Mesenchymal stem cell (in vitro differentiated cells and primary cell): ENCODE measurements around the gene KCNH1.

Experiments
- DNase-seq: peaks from one replicate; pipeline ENCODE4 v3.0.0-alpha.2; 2013
- H2AFZ ChIP-seq: one replicate; pipeline ENCODE4 v1.6.1; 2013; ENCODE audit warnings: low read depth, mild to moderate bottlenecking, control low read depth, inconsistent platforms, low read length, moderate library complexity
- H2AK5ac ChIP-seq: 2 replicates; pipeline ENCODE4 v1.6.1; 2013; ENCODE audit warnings: low read length, moderate library complexity, mild to moderate bottlenecking, inconsistent platforms; ENCODE audit not compliant: severe bottlenecking
- H2BK120ac ChIP-seq: one replicate; pipeline ENCODE4 v1.6.1; 2013; ENCODE audit warnings: low read depth, mild to moderate bottlenecking, inconsistent platforms, low read length, moderate library complexity
- H2BK12ac ChIP-seq, 2 experiments: one replicate each; pipeline ENCODE4 v1.6.1; 2013; ENCODE audit warnings: inconsistent platforms in 2 of 2, low read length in 2 of 2, mild to moderate bottlenecking in 2 of 2, moderate library complexity in 2 of 2, control low read depth in 1 of 2
- H2BK15ac ChIP-seq: one replicate; pipeline ENCODE4 v1.6.1; 2013; ENCODE audit warnings: mild to moderate bottlenecking, low read depth, inconsistent platforms; ENCODE audit not compliant: poor library complexity, severe bottlenecking
- H2BK5ac ChIP-seq: 2 replicates; pipeline ENCODE4 v1.6.1; 2013; ENCODE audit warnings: low read depth, mild to moderate bottlenecking, low read length, control low read depth, inconsistent platforms; ENCODE audit not compliant: poor library complexity, severe bottlenecking
- H3K14ac ChIP-seq, 2 experiments: one replicate each; pipeline ENCODE4 v1.6.1; 2013; ENCODE audit warnings: inconsistent platforms in 2 of 2, low read length in 2 of 2, control low read depth in 1 of 2, mild to moderate bottlenecking in 1 of 2, moderate library complexity in 1 of 2
- H3K18ac ChIP-seq, 2 experiments: one replicate each; pipeline ENCODE4 v1.6.1; 2013; ENCODE audit warnings: inconsistent platforms in 2 of 2, low read length in 2 of 2, control low read depth in 1 of 2, low read depth in 1 of 2, mild to moderate bottlenecking in 1 of 2
- H3K23ac ChIP-seq, 2 experiments: one replicate each; pipeline ENCODE4 v1.6.1; 2013; ENCODE audit warnings: inconsistent platforms in 2 of 2, low read length in 2 of 2, mild to moderate bottlenecking in 2 of 2, moderate library complexity in 2 of 2, control low read depth in 1 of 2
- H3K27ac ChIP-seq: 2 replicates; pipeline ENCODE4 v1.5.1; 2013; ENCODE audit warnings: mild to moderate bottlenecking, moderate library complexity, low read length, control low read depth, inconsistent platforms; ENCODE audit not compliant: poor library complexity, severe bottlenecking
- H3K27me3 ChIP-seq, 2 experiments: 2 replicates each; pipeline versions ENCODE4 v1.6.1 to v1.7.0; 2013; ENCODE audit warnings: low read length in 2 of 2, mild to moderate bottlenecking in 2 of 2, moderate library complexity in 2 of 2, control low read depth in 1 of 2, inconsistent platforms in 1 of 2; ENCODE audit not compliant: control insufficient read depth in 1 of 2, insufficient read depth in 1 of 2
- H3K36me3 ChIP-seq, 2 experiments: 2 replicates each; pipeline versions ENCODE4 v1.6.1 to v1.7.0; 2013; ENCODE audit warnings: low read length in 2 of 2, control low read depth in 1 of 2, inconsistent platforms in 1 of 2, low read depth in 1 of 2, mild to moderate bottlenecking in 1 of 2; ENCODE audit not compliant: insufficient read depth in 2 of 2, control insufficient read depth in 1 of 2
- H3K4ac ChIP-seq, 2 experiments: one replicate each; pipeline ENCODE4 v1.6.1; 2013; ENCODE audit warnings: inconsistent platforms in 2 of 2, low read length in 2 of 2, mild to moderate bottlenecking in 2 of 2, moderate library complexity in 2 of 2, control low read depth in 1 of 2, low read depth in 1 of 2
- H3K4me1 ChIP-seq: 2 replicates; pipeline ENCODE4 v1.6.1; 2013; ENCODE audit warnings: low read depth, low read length, control low read depth; ENCODE audit not compliant: control insufficient read depth, insufficient read depth
- H3K4me2 ChIP-seq: 2 replicates; pipeline ENCODE4 v1.6.1; 2013; ENCODE audit warnings: low read length, mild to moderate bottlenecking, inconsistent platforms; ENCODE audit not compliant: poor library complexity, severe bottlenecking
- H3K4me3 ChIP-seq, 2 experiments: 2 replicates each; pipeline versions ENCODE4 v1.5.1 to v1.7.0; 2013; ENCODE audit warnings: low read length in 2 of 2, mild to moderate bottlenecking in 2 of 2, control low read depth in 1 of 2, low read depth in 1 of 2; ENCODE audit not compliant: insufficient read depth in 1 of 2
- H3K79me1 ChIP-seq: replicated peaks from 2 replicates; pipeline ENCODE4 v1.6.1; 2013; ENCODE audit warnings: mild to moderate bottlenecking, control low read depth, low read length, inconsistent platforms; ENCODE audit not compliant: poor library complexity, severe bottlenecking
- H3K9ac ChIP-seq: 2 replicates; pipeline ENCODE4 v1.7.0; 2013; ENCODE audit warnings: mild to moderate bottlenecking, low read length, moderate library complexity
- H3K9me3 ChIP-seq: 2 replicates; pipeline ENCODE4 v1.7.0; 2013; ENCODE audit warnings: mild to moderate bottlenecking, low read length; ENCODE audit not compliant: control insufficient read depth
- H4K8ac ChIP-seq: one replicate; pipeline ENCODE4 v1.6.1; 2013; ENCODE audit warnings: inconsistent platforms, mild to moderate bottlenecking, low read length, moderate library complexity
- H4K91ac ChIP-seq: one replicate; pipeline ENCODE4 v1.6.1; 2013; ENCODE audit warnings: mild to moderate bottlenecking, low read length, inconsistent platforms
- WGBS: methylation state at CpG from one replicate; pipeline ENCODE4 v1.1.7; 2013; ENCODE audit warnings: mixed read lengths; 5-methylcytosine and 5-hydroxymethylcytosine counted together

The KCNH1 gene

GRCh38 chr1:211101481-211101880 is 32.5 kb downstream of the KCNH1 start:
- 70% methylated on average over 2 of the region's 2 CpGs for WGBS
- H3K18ac ChIP-seq, result no peak overlapping the region

GRCh38 chr1:211099393-211099792 is 34.6 kb downstream of the KCNH1 start:
- H3K27me3 ChIP-seq, result no peaks in the 10 kb centered on the region
- H3K14ac ChIP-seq, result no peak overlapping the region
- H3K23ac ChIP-seq, result no peak overlapping the region
- no peak overlapping the region for H3K27ac ChIP-seq
- H2BK12ac ChIP-seq, result no peak overlapping the region
- DNase-seq, result no peak
- H4K8ac ChIP-seq, result no peak overlapping the region
- no peak overlapping the region for H3K9ac ChIP-seq
- H3K18ac ChIP-seq, result no peak overlapping the region
- no peak overlapping the region for H2BK5ac ChIP-seq
- no peak overlapping the region for H2BK120ac ChIP-seq
- H3K9me3 ChIP-seq, result no peaks in the 10 kb centered on the region
- 85% methylated on average over 5 of the region's 5 CpGs for WGBS
- H3K4me1 ChIP-seq, result no peaks in the 10 kb centered on the region
- no peak overlapping the region for H3K4me3 ChIP-seq
- no peak overlapping the region for H3K4me2 ChIP-seq
- H2BK15ac ChIP-seq, result no peak overlapping the region
- no peak overlapping the region for H3K4ac ChIP-seq
- H2AK5ac ChIP-seq, result no peak overlapping the region
- no peak overlapping the region for H4K91ac ChIP-seq
- H2AFZ ChIP-seq, result no peak overlapping the region
- H3K79me1 ChIP-seq, result peaks cover 2% of the 10 kb centered on the region
- H3K36me3 ChIP-seq, result peaks cover 0 to 5% of the 10 kb centered on the region in 2 experiments

More at GRCh38 chr1:211101481-211101880, 32.5 kb downstream of the KCNH1 start:
- H3K79me1 ChIP-seq, result peaks cover 2% of the 10 kb centered on the region
- no peak overlapping the region for H3K4me2 ChIP-seq
- no peak overlapping the region for H2BK120ac ChIP-seq
- H3K4ac ChIP-seq, result no peak overlapping the region
- H2AK5ac ChIP-seq, result no peak overlapping the region
- H3K36me3 ChIP-seq, result peaks cover 0 to 5% of the 10 kb centered on the region in 2 experiments
- no peaks in the 10 kb centered on the region for H3K9me3 ChIP-seq
- H3K27ac ChIP-seq, result no peak overlapping the region
- H4K8ac ChIP-seq, result no peak overlapping the region
- no peak overlapping the region for H3K4me3 ChIP-seq
- H3K9ac ChIP-seq, result no peak overlapping the region
- H2AFZ ChIP-seq, result no peak overlapping the region
- H3K23ac ChIP-seq, result no peak overlapping the region
- no peaks in the 10 kb centered on the region for H3K4me1 ChIP-seq
- H2BK5ac ChIP-seq, result no peak overlapping the region
- no peak for DNase-seq
- no peak overlapping the region for H4K91ac ChIP-seq
- H3K14ac ChIP-seq, result no peak overlapping the region
- H2BK15ac ChIP-seq, result no peak overlapping the region
- H2BK12ac ChIP-seq, result no peak overlapping the region
- no peaks in the 10 kb centered on the region for H3K27me3 ChIP-seq

- Histone ChIP-seq H4K91ac (no peak overlapping the region), H2BK5ac (no peak overlapping the region), H3K27ac (no peak overlapping the region), H2BK12ac (no peak overlapping the region), H4K8ac (no peak overlapping the region), H3K9me3 (no peaks in the 10 kb centered on the region), H2BK15ac (no peak overlapping the region), H3K23ac (no peak overlapping the region), H3K79me1 (peaks cover 2% of the 10 kb centered on the region), H3K27me3 (no peaks in the 10 kb centered on the region), H2AK5ac (no peak overlapping the region), H2AFZ (no peak overlapping the region), H3K18ac (no peak overlapping the region), H3K4me2 (no peak overlapping the region), H3K9ac (no peak overlapping the region), H3K14ac (no peak overlapping the region), H3K4ac (no peak overlapping the region), H2BK120ac (no peak overlapping the region), H3K4me1 (no peaks in the 10 kb centered on the region), H3K36me3 (no peaks in the 10 kb centered on the region), H3K4me3 (no peak overlapping the region)
- 98% methylated on average over 2 of the region's 2 CpGs for WGBS
- DNase-seq, result no peak
These were observed 38.6 kb downstream of the KCNH1 start for GRCh38 chr1:211095381-211095780.

- Histone ChIP-seq H3K9ac (no peak overlapping the region), H3K79me1 (no peaks in the 10 kb centered on the region)
These were observed 41.0 kb downstream of the KCNH1 start for GRCh38 chr1:211092955-211093354.

More at GRCh38 chr1:211092955-211093354, 41.0 kb downstream of the KCNH1 start:
- no peak overlapping the region for H3K4ac ChIP-seq
- H3K14ac ChIP-seq, result no peak overlapping the region
- no peaks in the 10 kb centered on the region for H3K4me1 ChIP-seq
- no peak overlapping the region for H3K18ac ChIP-seq
- H4K8ac ChIP-seq, result no peak overlapping the region
- H2BK5ac ChIP-seq, result no peak overlapping the region
- no peak overlapping the region for H2BK12ac ChIP-seq
- H3K4me2 ChIP-seq, result no peak overlapping the region
- H2AFZ ChIP-seq, result no peak overlapping the region
- H3K9me3 ChIP-seq, result no peaks in the 10 kb centered on the region
- H4K91ac ChIP-seq, result no peak overlapping the region
- DNase-seq, result no peak
- H2AK5ac ChIP-seq, result no peak overlapping the region
- H3K23ac ChIP-seq, result no peak overlapping the region
- H3K27ac ChIP-seq, result no peak overlapping the region
- no peak overlapping the region for H2BK15ac ChIP-seq
- H3K4me3 ChIP-seq, result no peak overlapping the region
- H3K27me3 ChIP-seq, result no peaks in the 10 kb centered on the region
- H2BK120ac ChIP-seq, result no peak overlapping the region
- H3K36me3 ChIP-seq, result no peaks in the 10 kb centered on the region
- WGBS, result 88% methylated on average over 4 of the region's 5 CpGs
